Measurements from ENCODE around the gene MICA. TPM values are rescaled to one million over a fixed set of nuclear protein-coding genes. Genes with fewer than 3 reads are reported as not detected.

MICA gene
- total and polyA plus RNA-seq, 9 of the 15 experiments (the other 6 are each of a cell fraction or from before 2014, with no cell fraction given), result 11.8 to 24.6 (median 16.7) TPM

DNA sequence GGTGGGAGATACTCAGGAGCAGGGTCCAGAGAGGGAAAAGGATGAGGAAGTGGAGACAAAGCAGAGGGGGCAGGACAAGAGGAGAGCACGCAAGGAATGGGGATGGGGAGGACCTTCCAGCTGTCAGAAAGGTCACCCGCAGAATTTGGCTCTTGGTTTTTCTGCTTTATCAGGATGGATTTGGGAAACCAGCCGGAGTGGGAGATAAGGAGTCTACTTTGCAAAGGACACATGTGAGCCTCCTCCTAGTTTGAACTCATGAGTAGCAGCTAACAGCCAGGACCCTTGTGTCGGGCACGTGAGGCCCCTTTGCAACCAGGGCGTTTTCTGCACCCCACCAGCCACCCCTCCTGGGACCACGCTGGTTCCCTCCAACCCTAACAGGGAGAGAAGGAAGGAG is 7.6 kb upstream of the MICA start (continued):
- TF ChIP-seq TEAD1 (CRISPR knock-in tag; IDR thresholded peaks at IDR 0.05), result no peak
- TF ChIP-seq, protein P1, sequence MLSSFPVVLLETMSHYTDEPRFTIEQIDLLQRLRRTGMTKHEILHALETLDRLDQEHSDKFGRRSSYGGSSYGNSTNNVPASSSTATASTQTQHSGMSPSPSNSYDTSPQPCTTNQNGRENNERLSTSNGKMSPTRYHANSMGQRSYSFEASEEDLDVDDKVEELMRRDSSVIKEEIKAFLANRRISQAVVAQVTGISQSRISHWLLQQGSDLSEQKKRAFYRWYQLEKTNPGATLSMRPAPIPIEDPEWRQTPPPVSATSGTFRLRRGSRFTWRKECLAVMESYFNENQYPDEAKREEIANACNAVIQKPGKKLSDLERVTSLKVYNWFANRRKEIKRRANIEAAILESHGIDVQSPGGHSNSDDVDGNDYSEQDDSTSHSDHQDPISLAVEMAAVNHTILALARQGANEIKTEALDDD (IDR thresholded peaks at IDR 0.05), result no peak
- TF ChIP-seq CHD4 (IDR thresholded peaks at IDR 0.05; ENCODE audit: insufficient read depth, insufficient replicate concordance, low read depth, low read length, poor library complexity, severe bottlenecking), result no peak
- no peak for TF ChIP-seq HDGF (IDR thresholded peaks at IDR 0.05)
- TF ChIP-seq MIER1 (IDR thresholded peaks at IDR 0.05; ENCODE audit: low read depth), result no peak
- no peak for TF ChIP-seq SRSF9 (IDR thresholded peaks at IDR 0.05; ENCODE audit: borderline replicate concordance, low read depth, low read length)
- TF ChIP-seq, protein P2, sequence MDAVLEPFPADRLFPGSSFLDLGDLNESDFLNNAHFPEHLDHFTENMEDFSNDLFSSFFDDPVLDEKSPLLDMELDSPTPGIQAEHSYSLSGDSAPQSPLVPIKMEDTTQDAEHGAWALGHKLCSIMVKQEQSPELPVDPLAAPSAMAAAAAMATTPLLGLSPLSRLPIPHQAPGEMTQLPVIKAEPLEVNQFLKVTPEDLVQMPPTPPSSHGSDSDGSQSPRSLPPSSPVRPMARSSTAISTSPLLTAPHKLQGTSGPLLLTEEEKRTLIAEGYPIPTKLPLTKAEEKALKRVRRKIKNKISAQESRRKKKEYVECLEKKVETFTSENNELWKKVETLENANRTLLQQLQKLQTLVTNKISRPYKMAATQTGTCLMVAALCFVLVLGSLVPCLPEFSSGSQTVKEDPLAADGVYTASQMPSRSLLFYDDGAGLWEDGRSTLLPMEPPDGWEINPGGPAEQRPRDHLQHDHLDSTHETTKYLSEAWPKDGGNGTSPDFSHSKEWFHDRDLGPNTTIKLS (IDR thresholded peaks at IDR 0.05; ENCODE audit: borderline replicate concordance, low read depth), result no peak
- TF ChIP-seq POLR2AphosphoS2 (IDR thresholded peaks at IDR 0.05; ENCODE audit: low read length), result no peak
- no peak for TF ChIP-seq PHF8 (IDR thresholded peaks at IDR 0.05; ENCODE audit: borderline replicate concordance, low read length)
- TF ChIP-seq, protein P3, sequence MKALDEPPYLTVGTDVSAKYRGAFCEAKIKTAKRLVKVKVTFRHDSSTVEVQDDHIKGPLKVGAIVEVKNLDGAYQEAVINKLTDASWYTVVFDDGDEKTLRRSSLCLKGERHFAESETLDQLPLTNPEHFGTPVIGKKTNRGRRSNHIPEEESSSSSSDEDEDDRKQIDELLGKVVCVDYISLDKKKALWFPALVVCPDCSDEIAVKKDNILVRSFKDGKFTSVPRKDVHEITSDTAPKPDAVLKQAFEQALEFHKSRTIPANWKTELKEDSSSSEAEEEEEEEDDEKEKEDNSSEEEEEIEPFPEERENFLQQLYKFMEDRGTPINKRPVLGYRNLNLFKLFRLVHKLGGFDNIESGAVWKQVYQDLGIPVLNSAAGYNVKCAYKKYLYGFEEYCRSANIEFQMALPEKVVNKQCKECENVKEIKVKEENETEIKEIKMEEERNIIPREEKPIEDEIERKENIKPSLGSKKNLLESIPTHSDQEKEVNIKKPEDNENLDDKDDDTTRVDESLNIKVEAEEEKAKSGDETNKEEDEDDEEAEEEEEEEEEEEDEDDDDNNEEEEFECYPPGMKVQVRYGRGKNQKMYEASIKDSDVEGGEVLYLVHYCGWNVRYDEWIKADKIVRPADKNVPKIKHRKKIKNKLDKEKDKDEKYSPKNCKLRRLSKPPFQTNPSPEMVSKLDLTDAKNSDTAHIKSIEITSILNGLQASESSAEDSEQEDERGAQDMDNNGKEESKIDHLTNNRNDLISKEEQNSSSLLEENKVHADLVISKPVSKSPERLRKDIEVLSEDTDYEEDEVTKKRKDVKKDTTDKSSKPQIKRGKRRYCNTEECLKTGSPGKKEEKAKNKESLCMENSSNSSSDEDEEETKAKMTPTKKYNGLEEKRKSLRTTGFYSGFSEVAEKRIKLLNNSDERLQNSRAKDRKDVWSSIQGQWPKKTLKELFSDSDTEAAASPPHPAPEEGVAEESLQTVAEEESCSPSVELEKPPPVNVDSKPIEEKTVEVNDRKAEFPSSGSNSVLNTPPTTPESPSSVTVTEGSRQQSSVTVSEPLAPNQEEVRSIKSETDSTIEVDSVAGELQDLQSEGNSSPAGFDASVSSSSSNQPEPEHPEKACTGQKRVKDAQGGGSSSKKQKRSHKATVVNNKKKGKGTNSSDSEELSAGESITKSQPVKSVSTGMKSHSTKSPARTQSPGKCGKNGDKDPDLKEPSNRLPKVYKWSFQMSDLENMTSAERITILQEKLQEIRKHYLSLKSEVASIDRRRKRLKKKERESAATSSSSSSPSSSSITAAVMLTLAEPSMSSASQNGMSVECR (CRISPR knock-in tag; IDR thresholded peaks at IDR 0.05), result no peak
- TF ChIP-seq CHCHD3 (CRISPR knock-in tag; IDR thresholded peaks at IDR 0.05), result no peak
- TF ChIP-seq, protein P4, sequence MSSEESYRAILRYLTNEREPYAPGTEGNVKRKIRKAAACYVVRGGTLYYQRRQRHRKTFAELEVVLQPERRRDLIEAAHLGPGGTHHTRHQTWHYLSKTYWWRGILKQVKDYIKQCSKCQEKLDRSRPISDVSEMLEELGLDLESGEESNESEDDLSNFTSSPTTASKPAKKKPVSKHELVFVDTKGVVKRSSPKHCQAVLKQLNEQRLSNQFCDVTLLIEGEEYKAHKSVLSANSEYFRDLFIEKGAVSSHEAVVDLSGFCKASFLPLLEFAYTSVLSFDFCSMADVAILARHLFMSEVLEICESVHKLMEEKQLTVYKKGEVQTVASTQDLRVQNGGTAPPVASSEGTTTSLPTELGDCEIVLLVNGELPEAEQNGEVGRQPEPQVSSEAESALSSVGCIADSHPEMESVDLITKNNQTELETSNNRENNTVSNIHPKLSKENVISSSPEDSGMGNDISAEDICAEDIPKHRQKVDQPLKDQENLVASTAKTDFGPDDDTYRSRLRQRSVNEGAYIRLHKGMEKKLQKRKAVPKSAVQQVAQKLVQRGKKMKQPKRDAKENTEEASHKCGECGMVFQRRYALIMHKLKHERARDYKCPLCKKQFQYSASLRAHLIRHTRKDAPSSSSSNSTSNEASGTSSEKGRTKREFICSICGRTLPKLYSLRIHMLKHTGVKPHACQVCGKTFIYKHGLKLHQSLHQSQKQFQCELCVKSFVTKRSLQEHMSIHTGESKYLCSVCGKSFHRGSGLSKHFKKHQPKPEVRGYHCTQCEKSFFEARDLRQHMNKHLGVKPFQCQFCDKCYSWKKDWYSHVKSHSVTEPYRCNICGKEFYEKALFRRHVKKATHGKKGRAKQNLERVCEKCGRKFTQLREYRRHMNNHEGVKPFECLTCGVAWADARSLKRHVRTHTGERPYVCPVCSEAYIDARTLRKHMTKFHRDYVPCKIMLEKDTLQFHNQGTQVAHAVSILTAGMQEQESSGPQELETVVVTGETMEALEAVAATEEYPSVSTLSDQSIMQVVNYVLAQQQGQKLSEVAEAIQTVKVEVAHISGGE (CRISPR knock-in tag; IDR thresholded peaks at IDR 0.05), result 0 out of 6 replicates have a peak, but pooled peaks of 1 of the 3 experiments have one; percentile 36
- TF ChIP-seq MTA1 (IDR thresholded peaks at IDR 0.05; ENCODE audit: borderline replicate concordance), result no peak
- TF ChIP-seq NFIX (CRISPR knock-in tag; IDR thresholded peaks at IDR 0.05; ENCODE audit: low read depth), result no peak
- TF ChIP-seq, protein P5, sequence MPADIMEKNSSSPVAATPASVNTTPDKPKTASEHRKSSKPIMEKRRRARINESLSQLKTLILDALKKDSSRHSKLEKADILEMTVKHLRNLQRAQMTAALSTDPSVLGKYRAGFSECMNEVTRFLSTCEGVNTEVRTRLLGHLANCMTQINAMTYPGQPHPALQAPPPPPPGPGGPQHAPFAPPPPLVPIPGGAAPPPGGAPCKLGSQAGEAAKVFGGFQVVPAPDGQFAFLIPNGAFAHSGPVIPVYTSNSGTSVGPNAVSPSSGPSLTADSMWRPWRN (IDR thresholded peaks at IDR 0.05; ENCODE audit: low read depth), result 0 out of 2 replicates have a peak, but pooled peaks have one; percentile 42
- no peak for TF ChIP-seq ZNF121 (CRISPR knock-in tag; conservative IDR thresholded peaks at IDR 0.05)
- TF ChIP-seq MTA2 (IDR thresholded peaks at IDR 0.05; ENCODE audit: low read depth), result peak; percentile 61
